Gastrocnemius medialis (tissue), 4 donors: ENCODE measurements around the gene EFCAB11.

Experiments
- CTCF ChIP-seq, 5 experiments: fragments of 450-650 bp in 3 of 5; fragments of 200-600 bp in 2 of 5; sonication (generic) in 2 of 5; IDR thresholded peaks in 4 of 5; conservative IDR thresholded peaks in 1 of 5; 1 replicate in 4 of 5; 2 replicates in 1 of 5; pipeline ENCODE4 v1.5.1; 2016 to 2019; ENCODE audit warnings: antibody characterized with exemption in 5 of 5, mild to moderate bottlenecking in 3 of 5, moderate library complexity in 3 of 5
- POLR2A ChIP-seq, 2 donors: fragments of 450-650 bp; IDR thresholded peaks; one replicate each; pipeline ENCODE4 v1.6.1; 2017; ENCODE audit warnings: antibody characterized with exemption in 2 of 2, mild to moderate bottlenecking in 2 of 2, moderate library complexity in 2 of 2

- TF ChIP-seq CTCF (IDR thresholded peaks at IDR 0.05 in 4 of 5, conservative IDR thresholded peaks at IDR 0.05 in 1 of 5) (no peak), POLR2A (IDR thresholded peaks at IDR 0.05) (no peak)
Measured at GRCh38 chr14:89798212-89798773, 156.2 kb downstream of the EFCAB11 start.
